ENCODE measurements around the gene DLX5.

The DLX5 gene

GRCh38 chr7:97018126-97018601 is 6.5 kb downstream of the DLX5 start:
- DNase-seq: no peak

GRCh38 chr7:97017192-97018125 is 7.2 kb downstream of the DLX5 start:
- no peak for DNase-seq

- no peak for DNase-seq
Measured at GRCh38 chr7:97016381-97017191, 8.0 kb downstream of the DLX5 start.

GRCh38 chr7:97015756-97016380 is 8.8 kb downstream of the DLX5 start:
- DNase-seq: no peak

GRCh38 chr7:97015279-97015678 is 9.4 kb downstream of the DLX5 start:
- no peak for DNase-seq

- DNase-seq: no peak
Measured at GRCh38 chr7:97014145-97014750, 10.4 kb downstream of the DLX5 start.

GRCh38 chr7:97013845-97014134 is 10.8 kb downstream of the DLX5 start:
- no peak for DNase-seq

- no peak for DNase-seq
Measured at GRCh38 chr7:97013134-97013844, 11.3 kb downstream of the DLX5 start.

- DNase-seq: no peak
Measured at GRCh38 chr7:97012365-97013133, 12.1 kb downstream of the DLX5 start.

- DNase-seq: no peak
Measured at GRCh38 chr7:97011536-97012364, 12.9 kb downstream of the DLX5 start.

GRCh38 chr7:97011104-97011503 is 13.5 kb downstream of the DLX5 start:
- no peak for DNase-seq

GRCh38 chr7:97009753-97010732 is 14.6 kb downstream of the DLX5 start:
- DNase-seq: no peak

GRCh38 chr7:97008275-97008917 is 16.2 kb downstream of the DLX5 start:
- DNase-seq: no peak

GRCh38 chr7:97007583-97007861 is 17.1 kb downstream of the DLX5 start:
- no peak for DNase-seq

- no peak for DNase-seq
Measured at GRCh38 chr7:97006816-97007582, 17.6 kb downstream of the DLX5 start.

GRCh38 chr7:97006055-97006815 is 18.4 kb downstream of the DLX5 start:
- peak in 2 of 4 experiments; percentile 32 to 44 for DNase-seq

All from suppressor macrophage (primary cell).